Tibial nerve (tissue), 4 donors: ENCODE results near the gene FMO4. TPM values are rescaled to one million over a fixed set of nuclear protein-coding genes. Genes with fewer than 3 reads are reported as not detected.
"Not testable (repeated sequence)": the region's sequence is repeated elsewhere in the genome, so short reads cannot be mapped to it uniquely, and the experiment has no call there.

Experiments
- DNase-seq, 2 donors: peaks; one replicate each; pipeline ENCODE4 v3.0.0-alpha.2; 2019; ENCODE audit warnings: low spot score in 2 of 2
- H3K27ac ChIP-seq, 4 donors: fragments of 200-600 bp; sonication (generic) in 3 of 4; one replicate each; pipeline ENCODE4 v1.5.1; 2017 to 2019; ENCODE audit warnings: mild to moderate bottlenecking in 1 of 4
- H3K27me3 ChIP-seq, 2 donors: fragments of 200-600 bp; sonication (generic) in 1 of 2; one replicate each; pipeline versions ENCODE4 v1.5.1 to v1.6.0; 2017 to 2019
- H3K36me3 ChIP-seq, 3 donors: fragments of 200-600 bp; sonication (generic); one replicate each; pipeline ENCODE4 v1.5.1; 2018 to 2019
- H3K4me1 ChIP-seq, 4 donors: fragments of 200-600 bp; sonication (generic) in 3 of 4; one replicate each; pipeline ENCODE4 v1.5.1; 2017 to 2019
- H3K4me3 ChIP-seq, 4 donors: fragments of 200-600 bp; sonication (generic) in 3 of 4; one replicate each; pipeline ENCODE4 v1.5.1; 2017 to 2019; ENCODE audit warnings: mild to moderate bottlenecking in 1 of 4, moderate library complexity in 1 of 4
- H3K9me3 ChIP-seq, 4 donors: fragments of 200-600 bp; sonication (generic) in 3 of 4; one replicate each; pipeline ENCODE4 v1.5.1; 2017 to 2019
- CTCF ChIP-seq, 5 experiments: fragments of 200-600 bp in 3 of 5; fragments of 450-650 bp in 2 of 5; sonication (generic) in 3 of 5; IDR thresholded peaks; one replicate each; pipeline ENCODE4 v1.5.1; 2016 to 2019; ENCODE audit warnings: antibody characterized with exemption in 5 of 5, mild to moderate bottlenecking in 3 of 5, moderate library complexity in 2 of 5
- EP300 ChIP-seq, 2 donors: sonication (generic); formaldehyde crosslinking; IDR thresholded peaks; one replicate each; pipeline ENCODE4 v1.6.1; 2017; ENCODE audit warnings: antibody characterized with exemption in 2 of 2, mild to moderate bottlenecking in 1 of 2
- POLR2A ChIP-seq, 2 donors: fragments of 450-650 bp; IDR thresholded peaks; one replicate each; pipeline ENCODE4 v1.6.1; 2017; ENCODE audit warnings: antibody characterized with exemption in 2 of 2, mild to moderate bottlenecking in 2 of 2, moderate library complexity in 2 of 2
- WGBS, 2 donors: methylation state at CpG; one replicate each; pipeline ENCODE4 v1.1.5; 2018; 5-methylcytosine and 5-hydroxymethylcytosine counted together
- total RNA-seq, 4 donors: library from RNA; depleted of rRNA; stranded (reverse); fragments of >200 nt; gene quantifications; one replicate each; pipeline ENCODE4 v1.1.0, GENCODE V29; 2016

The FMO4 gene
- total RNA-seq, 4 donors from 2014 or later, result 2.4 to 27.3 (median 3.9) TPM

- Histone ChIP-seq H3K4me1 (no peaks in the 10 kb centered on the region), H3K27me3 (no peaks in the 10 kb centered on the region), H3K9me3 (peaks cover 0 to 21% (median 0%) of the 10 kb centered on the region in 4 donors), H3K4me3 (no peak overlapping the region), H3K27ac (no peak overlapping the region), H3K36me3 (no peaks in the 10 kb centered on the region)
- 35 to 41% methylated on average over 2 of the region's 2 CpGs for WGBS, 2 donors
- TF ChIP-seq EP300 (IDR thresholded peaks at IDR 0.05) (no peak), CTCF (IDR thresholded peaks at IDR 0.05) (no peak), POLR2A (IDR thresholded peaks at IDR 0.05) (no peak)
- DNase-seq, result no peak
Measured at GRCh38 chr1:171366816-171367215, 52.8 kb downstream of the FMO4 start.

GRCh38 chr1:171367436-171367835 is 53.5 kb downstream of the FMO4 start:
- H3K27ac ChIP-seq, result no peak overlapping the region
- H3K4me3 ChIP-seq, result no peak overlapping the region
- 78 to 90% methylated on average over 1 of the region's 1 CpG for WGBS, 2 donors
- peaks cover 0 to 21% (median 0%) of the 10 kb centered on the region in 4 donors for H3K9me3 ChIP-seq
- DNase-seq, result no peak
- H3K27me3 ChIP-seq, result no peaks in the 10 kb centered on the region
- H3K4me1 ChIP-seq, result no peaks in the 10 kb centered on the region
- no peaks in the 10 kb centered on the region for H3K36me3 ChIP-seq
- TF ChIP-seq EP300 (IDR thresholded peaks at IDR 0.05) (no peak), CTCF (IDR thresholded peaks at IDR 0.05) (no peak), POLR2A (IDR thresholded peaks at IDR 0.05) (no peak)

GRCh38 chr1:171372418-171373084 is 58.6 kb downstream of the FMO4 start:
- no peak overlapping the region for H3K27ac ChIP-seq
- no peak overlapping the region for H3K4me3 ChIP-seq

GRCh38 chr1:171373357-171374122 is 59.6 kb downstream of the FMO4 start:
- H3K27ac ChIP-seq, H3K36me3 ChIP-seq, H3K27me3 ChIP-seq, H3K4me3 ChIP-seq, H3K9me3 ChIP-seq, H3K4me1 ChIP-seq, DNase-seq: not testable (repeated sequence)
- 88 to 93% methylated on average over 28 to 29 of the region's 32 CpGs for WGBS, 2 donors

More at GRCh38 chr1:171372418-171373084, 58.6 kb downstream of the FMO4 start:
- no peak for TF ChIP-seq POLR2A (IDR thresholded peaks at IDR 0.05)
- TF ChIP-seq CTCF (IDR thresholded peaks at IDR 0.05), result no peak
- TF ChIP-seq EP300 (IDR thresholded peaks at IDR 0.05), result no peak
- no peaks in the 10 kb centered on the region for H3K36me3 ChIP-seq
- H3K9me3 ChIP-seq, result peaks cover 0 to 3% (median 0%) of the 10 kb centered on the region in 4 donors
- 72 to 80% methylated on average over 6 of the region's 6 CpGs for WGBS, 2 donors
- H3K27me3 ChIP-seq, result no peaks in the 10 kb centered on the region
- DNase-seq, result no peak
- H3K4me1 ChIP-seq, result no peaks in the 10 kb centered on the region

GRCh38 chr1:171379846-171380245 is 65.9 kb downstream of the FMO4 start:
- Histone ChIP-seq H3K27me3 (no peaks in the 10 kb centered on the region), H3K4me3 (no peak overlapping the region), H3K36me3 (no peaks in the 10 kb centered on the region), H3K4me1 (no peaks in the 10 kb centered on the region), H3K27ac (no peak overlapping the region), H3K9me3 (peaks cover 0 to 20% (median 0%) of the 10 kb centered on the region in 4 donors)
- 54 to 58% methylated on average over 1 of the region's 1 CpG for WGBS, 2 donors
- TF ChIP-seq POLR2A (IDR thresholded peaks at IDR 0.05) (no peak), EP300 (IDR thresholded peaks at IDR 0.05) (no peak), CTCF (IDR thresholded peaks at IDR 0.05) (no peak)
- DNase-seq, result no peak
